ENCODE measurements around the gene LIFR.

The LIFR gene

GRCh38 chr5:38478166-38478565 lies 78.3 kb downstream of the LIFR start:
- no peaks in the 10 kb centered on the region for H4K20me1 ChIP-seq (ENCODE audit: insufficient read depth)
- H3K36me3 ChIP-seq (ENCODE audit: insufficient read depth), result no peaks in the 10 kb centered on the region
- H3K79me2 ChIP-seq (ENCODE audit: insufficient read depth, low read depth), result no peaks in the 10 kb centered on the region
- H3K27ac ChIP-seq, result no peak overlapping the region
- H3K9ac ChIP-seq, result no peak overlapping the region
- no peak overlapping the region for H3K4me3 ChIP-seq (IDR thresholded peaks at IDR 0.05; ENCODE audit: insufficient read depth, low read depth, low read length)
- TF ChIP-seq CTCF (conservative IDR thresholded peaks at IDR 0.05; ENCODE audit: low read depth, low read length), result no peak
- no peaks in the 10 kb centered on the region for H3K27me3 ChIP-seq (ENCODE audit: insufficient read depth, low read depth)
- no peak overlapping the region for H2AFZ ChIP-seq (ENCODE audit: low read depth)
- no peak overlapping the region for H3K4me2 ChIP-seq
- no peaks in the 10 kb centered on the region for H3K4me1 ChIP-seq (ENCODE audit: low read depth, poor library complexity, severe bottlenecking)

GRCh38 chr5:38473008-38473407 lies 83.4 kb downstream of the LIFR start:
- Histone ChIP-seq H3K4me3 (IDR thresholded peaks at IDR 0.05; ENCODE audit: insufficient read depth, low read depth, low read length) (no peak overlapping the region), H2AFZ (ENCODE audit: low read depth) (no peak overlapping the region), H3K4me1 (ENCODE audit: low read depth, poor library complexity, severe bottlenecking) (no peaks in the 10 kb centered on the region), H3K27me3 (ENCODE audit: insufficient read depth, low read depth) (no peaks in the 10 kb centered on the region), H3K9ac (no peak overlapping the region), H3K79me2 (ENCODE audit: insufficient read depth, low read depth) (no peaks in the 10 kb centered on the region), H3K27ac (no peak overlapping the region), H3K36me3 (ENCODE audit: insufficient read depth) (no peaks in the 10 kb centered on the region), H3K4me2 (no peak overlapping the region), H4K20me1 (ENCODE audit: insufficient read depth) (no peaks in the 10 kb centered on the region)
- TF ChIP-seq CTCF (conservative IDR thresholded peaks at IDR 0.05; ENCODE audit: low read depth, low read length), result no peak

- Histone ChIP-seq H3K4me1 (ENCODE audit: low read depth, poor library complexity, severe bottlenecking) (no peaks in the 10 kb centered on the region), H3K4me2 (no peak overlapping the region), H3K4me3 (IDR thresholded peaks at IDR 0.05; ENCODE audit: insufficient read depth, low read depth, low read length) (no peak overlapping the region), H4K20me1 (ENCODE audit: insufficient read depth) (no peaks in the 10 kb centered on the region), H3K79me2 (ENCODE audit: insufficient read depth, low read depth) (no peaks in the 10 kb centered on the region), H2AFZ (ENCODE audit: low read depth) (no peak overlapping the region), H3K9ac (no peak overlapping the region), H3K36me3 (ENCODE audit: insufficient read depth) (no peaks in the 10 kb centered on the region), H3K27me3 (ENCODE audit: insufficient read depth, low read depth) (no peaks in the 10 kb centered on the region), H3K27ac (no peak overlapping the region)
- TF ChIP-seq CTCF (conservative IDR thresholded peaks at IDR 0.05; ENCODE audit: low read depth, low read length), result no peak
These were observed 83.9 kb downstream of the LIFR start for GRCh38 chr5:38472541-38472940.

GRCh38 chr5:38471709-38472108 lies 84.7 kb downstream of the LIFR start:
- no peaks in the 10 kb centered on the region for H3K4me1 ChIP-seq (ENCODE audit: low read depth, poor library complexity, severe bottlenecking)
- no peaks in the 10 kb centered on the region for H3K36me3 ChIP-seq (ENCODE audit: insufficient read depth)
- no peaks in the 10 kb centered on the region for H4K20me1 ChIP-seq (ENCODE audit: insufficient read depth)
- TF ChIP-seq CTCF (conservative IDR thresholded peaks at IDR 0.05; ENCODE audit: low read depth, low read length), result no peak
- H2AFZ ChIP-seq (ENCODE audit: low read depth), result no peak overlapping the region
- H3K9ac ChIP-seq, result no peak overlapping the region
- no peak overlapping the region for H3K4me2 ChIP-seq
- H3K27me3 ChIP-seq (ENCODE audit: insufficient read depth, low read depth), result no peaks in the 10 kb centered on the region
- H3K79me2 ChIP-seq (ENCODE audit: insufficient read depth, low read depth), result no peaks in the 10 kb centered on the region
- no peak overlapping the region for H3K4me3 ChIP-seq (IDR thresholded peaks at IDR 0.05; ENCODE audit: insufficient read depth, low read depth, low read length)
- no peak overlapping the region for H3K27ac ChIP-seq

All from KMS-11 (cell line).